Measurements from ENCODE around the gene BCL7B.

GRCh38 chr7:73539709-73540108, 17.8 kb downstream of the BCL7B start:
- TF ChIP-seq CTCF (IDR thresholded peaks at IDR 0.05; ENCODE audit: low read depth, low read length) (no peak), EZH2phosphoT487 (IDR thresholded peaks at IDR 0.05; ENCODE audit: low read depth) (no peak)

Measured in OCI-LY3 (cell line).